DMS79 (cell line): ENCODE measurements around the gene IL4R.

ENCODE experiments used
- DNase-seq: peaks from one replicate; lab custom pipeline; 2025; lab: John Stamatoyannopoulos, UW

IL4R gene

DNA sequence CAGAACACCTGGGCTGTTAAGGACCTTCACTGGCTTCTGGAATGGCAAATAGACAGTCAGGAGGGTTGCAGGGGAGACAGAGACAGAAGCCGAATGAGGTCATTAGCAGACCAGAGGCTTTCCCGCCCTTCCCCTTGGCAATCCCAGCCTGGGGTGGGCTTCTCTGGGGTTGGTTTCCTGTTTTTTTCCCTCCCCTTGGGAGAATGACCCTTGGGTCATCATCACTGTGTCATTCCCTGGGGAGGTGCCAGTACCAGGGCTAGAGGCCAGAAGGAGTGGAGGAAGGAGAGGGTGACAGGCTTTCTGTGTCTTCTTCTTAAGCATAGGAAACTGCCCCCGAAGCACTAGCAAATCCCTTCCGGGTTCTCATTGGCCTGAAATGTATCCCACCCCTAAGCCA lies 45.3 kb downstream of the IL4R start:
- DNase-seq = no peak

DNA sequence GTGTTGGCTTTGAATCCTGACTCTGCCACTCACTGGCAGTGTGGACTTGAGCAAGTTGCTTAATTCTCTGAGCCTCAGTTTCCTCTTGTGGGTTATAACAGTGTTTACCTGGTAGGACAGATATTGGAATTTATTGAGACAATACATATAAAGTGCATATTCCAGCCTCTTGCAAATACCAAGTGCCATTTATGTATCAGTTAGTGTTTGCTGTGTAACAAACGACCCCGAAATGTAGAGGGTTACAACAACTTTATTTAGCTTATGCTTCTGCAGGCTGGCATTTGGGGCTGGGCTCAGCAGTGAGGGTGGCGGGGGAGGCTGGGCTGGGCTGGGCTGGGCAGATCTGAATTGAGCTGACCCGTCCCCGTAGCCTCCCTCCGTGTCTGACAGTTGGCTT lies 45.8 kb downstream of the IL4R start:
- no peak for DNase-seq

DNA sequence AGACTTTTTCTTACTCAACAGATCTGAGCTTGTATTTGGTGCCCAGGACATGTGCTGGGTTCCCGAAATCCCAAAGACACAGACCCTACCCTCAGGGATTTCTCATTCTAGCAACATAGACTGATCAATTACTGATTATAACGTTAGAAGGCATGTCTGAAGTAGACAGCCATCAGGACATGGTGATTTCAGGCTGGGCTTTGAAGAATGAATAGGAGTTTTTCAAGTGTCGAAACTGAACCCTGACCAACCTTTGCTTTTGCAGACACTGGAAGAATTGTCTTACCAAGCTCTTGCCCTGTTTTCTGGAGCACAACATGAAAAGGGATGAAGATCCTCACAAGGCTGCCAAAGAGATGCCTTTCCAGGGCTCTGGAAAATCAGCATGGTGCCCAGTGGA lies 48.2 kb downstream of the IL4R start:
- DNase-seq = no peak

DNA sequence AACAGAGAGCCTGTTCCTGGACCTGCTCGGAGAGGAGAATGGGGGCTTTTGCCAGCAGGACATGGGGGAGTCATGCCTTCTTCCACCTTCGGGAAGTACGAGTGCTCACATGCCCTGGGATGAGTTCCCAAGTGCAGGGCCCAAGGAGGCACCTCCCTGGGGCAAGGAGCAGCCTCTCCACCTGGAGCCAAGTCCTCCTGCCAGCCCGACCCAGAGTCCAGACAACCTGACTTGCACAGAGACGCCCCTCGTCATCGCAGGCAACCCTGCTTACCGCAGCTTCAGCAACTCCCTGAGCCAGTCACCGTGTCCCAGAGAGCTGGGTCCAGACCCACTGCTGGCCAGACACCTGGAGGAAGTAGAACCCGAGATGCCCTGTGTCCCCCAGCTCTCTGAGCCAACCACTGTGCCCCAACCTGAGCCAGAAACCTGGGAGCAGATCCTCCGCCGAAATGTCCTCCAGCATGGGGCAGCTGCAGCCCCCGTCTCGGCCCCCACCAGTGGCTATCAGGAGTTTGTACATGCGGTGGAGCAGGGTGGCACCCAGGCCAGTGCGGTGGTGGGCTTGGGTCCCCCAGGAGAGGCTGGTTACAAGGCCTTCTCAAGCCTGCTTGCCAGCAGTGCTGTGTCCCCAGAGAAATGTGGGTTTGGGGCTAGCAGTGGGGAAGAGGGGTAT lies 48.9 kb downstream of the IL4R start:
- no peak for DNase-seq

DNA sequence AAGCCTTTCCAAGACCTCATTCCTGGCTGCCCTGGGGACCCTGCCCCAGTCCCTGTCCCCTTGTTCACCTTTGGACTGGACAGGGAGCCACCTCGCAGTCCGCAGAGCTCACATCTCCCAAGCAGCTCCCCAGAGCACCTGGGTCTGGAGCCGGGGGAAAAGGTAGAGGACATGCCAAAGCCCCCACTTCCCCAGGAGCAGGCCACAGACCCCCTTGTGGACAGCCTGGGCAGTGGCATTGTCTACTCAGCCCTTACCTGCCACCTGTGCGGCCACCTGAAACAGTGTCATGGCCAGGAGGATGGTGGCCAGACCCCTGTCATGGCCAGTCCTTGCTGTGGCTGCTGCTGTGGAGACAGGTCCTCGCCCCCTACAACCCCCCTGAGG lies 49.5 kb downstream of the IL4R start:
- DNase-seq = no peak

DNA sequence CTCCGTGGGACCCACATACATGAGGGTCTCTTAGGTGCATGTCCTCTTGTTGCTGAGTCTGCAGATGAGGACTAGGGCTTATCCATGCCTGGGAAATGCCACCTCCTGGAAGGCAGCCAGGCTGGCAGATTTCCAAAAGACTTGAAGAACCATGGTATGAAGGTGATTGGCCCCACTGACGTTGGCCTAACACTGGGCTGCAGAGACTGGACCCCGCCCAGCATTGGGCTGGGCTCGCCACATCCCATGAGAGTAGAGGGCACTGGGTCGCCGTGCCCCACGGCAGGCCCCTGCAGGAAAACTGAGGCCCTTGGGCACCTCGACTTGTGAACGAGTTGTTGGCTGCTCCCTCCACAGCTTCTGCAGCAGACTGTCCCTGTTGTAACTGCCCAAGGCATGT lies 50.0 kb downstream of the IL4R start:
- DNase-seq = no peak

DNA sequence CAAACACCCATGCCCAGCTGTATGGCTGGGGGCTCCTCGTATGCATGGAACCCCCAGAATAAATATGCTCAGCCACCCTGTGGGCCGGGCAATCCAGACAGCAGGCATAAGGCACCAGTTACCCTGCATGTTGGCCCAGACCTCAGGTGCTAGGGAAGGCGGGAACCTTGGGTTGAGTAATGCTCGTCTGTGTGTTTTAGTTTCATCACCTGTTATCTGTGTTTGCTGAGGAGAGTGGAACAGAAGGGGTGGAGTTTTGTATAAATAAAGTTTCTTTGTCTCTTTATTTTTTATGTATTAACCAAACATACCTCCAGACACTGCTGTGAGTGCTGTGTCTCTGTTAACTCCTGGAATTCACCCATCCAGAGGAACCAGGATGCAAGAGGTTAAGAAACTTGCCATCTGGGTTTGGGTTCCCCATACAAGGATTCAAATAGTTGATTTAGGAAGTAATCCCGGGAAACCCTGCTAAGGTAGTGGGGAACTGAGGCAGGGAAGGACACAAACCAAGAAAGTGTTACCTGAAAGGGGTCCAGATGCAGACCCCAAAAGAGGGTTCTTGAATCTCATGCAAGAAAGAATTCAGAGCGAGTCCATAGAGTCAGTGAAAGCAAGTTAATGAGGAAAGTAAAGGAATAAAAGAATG lies 50.8 kb downstream of the IL4R start:
- no peak for DNase-seq

DNA sequence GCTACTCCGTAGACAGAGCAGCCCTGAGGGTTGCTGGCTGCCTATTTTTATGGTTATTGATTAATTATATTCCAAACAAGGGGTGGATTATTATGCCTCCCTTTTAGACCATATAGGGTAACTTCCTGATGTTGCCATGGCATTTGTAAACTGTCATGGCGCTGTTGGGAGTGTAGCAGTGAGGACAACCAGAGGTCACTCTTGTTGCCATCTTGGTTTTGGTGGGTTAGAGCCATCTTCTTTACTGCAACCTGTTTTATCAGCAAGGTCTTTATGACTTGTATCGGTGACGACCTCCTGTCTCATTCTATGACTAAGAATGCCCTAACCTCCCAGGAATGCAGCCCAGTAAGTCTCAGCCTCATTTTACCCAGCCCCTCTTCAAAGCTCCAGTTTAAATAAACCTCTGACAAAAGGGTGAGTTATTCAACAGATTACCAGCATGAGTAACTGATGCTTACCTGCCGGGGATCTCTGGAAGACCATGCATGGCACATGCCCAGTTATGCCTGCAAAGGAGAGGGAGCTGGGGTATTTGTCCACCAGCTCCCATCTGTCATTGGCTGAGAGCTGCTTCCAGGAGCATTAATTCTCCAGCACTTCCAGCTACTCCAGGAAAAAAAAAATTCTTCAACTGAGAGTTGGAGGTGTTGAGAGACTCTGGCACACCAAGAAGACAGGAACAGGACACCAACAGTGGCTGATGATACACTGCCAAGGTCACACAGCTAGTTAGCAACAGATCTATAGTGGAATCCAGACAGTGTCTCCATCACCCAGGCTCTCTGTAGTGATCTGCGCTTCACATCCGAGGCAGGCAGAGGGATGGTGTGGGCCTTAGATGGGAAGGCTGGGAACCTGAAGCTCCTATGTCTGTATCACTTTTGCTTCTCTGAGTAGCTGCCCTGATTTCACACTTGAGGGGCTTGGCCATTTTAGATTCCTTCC lies 51.6 kb downstream of the IL4R start:
- no peak for DNase-seq

DNA sequence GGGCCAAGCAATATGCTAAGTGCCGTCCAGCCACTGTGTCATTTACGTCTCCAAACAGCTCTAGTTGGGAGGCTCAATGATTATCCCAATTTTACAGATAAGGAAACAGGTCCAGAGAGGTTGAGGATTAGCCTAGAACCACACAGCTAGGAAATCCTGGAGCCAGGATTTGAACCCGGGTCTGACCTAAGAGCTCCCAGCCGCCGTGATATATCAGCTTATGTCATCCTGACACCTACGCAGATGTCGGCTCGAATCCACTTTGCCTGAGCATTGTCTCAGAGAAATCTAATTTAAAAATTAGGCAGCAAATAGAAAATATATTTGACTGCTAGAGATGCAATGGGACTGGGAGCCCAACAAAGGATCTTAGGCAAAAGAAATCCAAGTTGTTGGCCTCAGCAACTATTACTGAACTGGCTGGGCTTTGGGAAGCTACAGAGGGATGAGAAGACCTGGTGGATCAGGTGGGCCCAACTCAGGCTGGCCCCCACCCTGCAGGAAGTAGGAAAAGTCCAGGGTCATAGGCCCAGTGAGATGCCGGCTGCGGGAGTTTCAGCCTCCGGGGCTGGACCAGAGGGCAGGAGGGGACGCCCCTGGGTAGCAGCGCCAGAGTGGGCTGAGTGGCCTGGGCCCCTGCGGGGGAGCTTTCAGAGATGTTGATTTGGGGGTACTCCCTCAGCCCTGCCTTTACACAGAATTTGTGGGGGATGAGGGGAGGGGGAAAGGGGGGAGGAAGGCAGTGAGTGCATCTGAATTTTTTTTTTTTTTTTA lies 53.1 kb downstream of the IL4R start:
- no peak for DNase-seq

DNA sequence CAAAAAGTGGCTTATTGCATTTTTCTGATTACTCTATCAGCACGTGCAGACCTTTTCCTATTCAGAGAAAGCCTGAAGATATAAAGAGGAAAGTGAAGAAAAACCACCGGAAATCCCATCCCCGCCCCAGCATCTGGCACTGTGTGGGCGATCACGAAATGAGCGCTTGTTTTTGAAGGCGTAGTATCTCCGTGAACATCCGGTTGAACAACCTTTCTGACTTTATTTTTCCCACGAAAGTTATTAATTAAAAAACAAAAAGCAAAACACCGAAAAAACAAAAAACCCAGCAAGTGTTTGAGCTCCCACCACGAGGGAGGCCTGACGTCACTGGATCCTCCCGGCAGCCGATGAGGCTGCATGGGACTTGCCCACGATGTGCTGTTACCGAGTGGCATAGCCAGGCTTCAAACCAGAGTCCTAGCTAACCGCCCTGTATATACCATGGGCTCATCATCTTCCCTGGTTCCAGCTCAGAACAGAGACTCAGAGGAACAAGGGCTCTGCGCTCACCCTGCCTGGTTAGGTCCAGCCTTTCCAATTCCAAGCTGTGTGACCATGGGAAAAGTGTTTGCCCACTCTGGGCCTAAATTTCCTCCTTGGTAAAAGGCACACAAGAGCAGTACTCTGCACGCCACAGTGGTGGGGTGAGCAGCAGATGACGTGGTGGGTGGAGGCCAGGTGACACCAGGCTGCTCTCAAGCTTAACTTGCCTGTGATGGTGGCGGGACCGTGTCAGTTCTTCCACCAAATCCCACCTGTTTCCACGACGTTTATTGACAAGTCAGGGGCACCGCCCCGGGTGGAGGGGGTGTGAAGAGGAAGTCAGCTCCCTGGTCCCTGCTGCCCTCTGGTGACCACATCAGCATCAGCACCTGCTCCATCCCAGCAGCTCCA lies 53.9 kb downstream of the IL4R start:
- DNase-seq = no peak

DNA sequence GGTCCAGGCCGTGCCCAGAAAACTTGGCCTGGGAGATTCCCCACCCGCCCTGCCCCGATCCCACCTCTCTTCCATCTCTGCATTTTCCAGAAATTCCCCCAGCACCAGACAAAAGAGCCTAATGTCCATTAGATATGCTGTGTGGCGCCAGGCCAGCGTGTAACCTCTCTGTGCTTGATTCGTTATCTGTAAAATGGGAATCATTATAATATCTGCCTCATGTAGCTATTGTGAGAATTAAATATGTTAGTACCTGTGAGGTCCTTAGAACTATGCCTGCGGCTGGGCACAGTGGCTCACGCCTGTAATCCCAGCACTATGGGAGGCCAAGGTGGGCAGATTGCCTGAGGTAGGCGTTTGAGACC lies 54.6 kb downstream of the IL4R start:
- DNase-seq = no peak

DNA sequence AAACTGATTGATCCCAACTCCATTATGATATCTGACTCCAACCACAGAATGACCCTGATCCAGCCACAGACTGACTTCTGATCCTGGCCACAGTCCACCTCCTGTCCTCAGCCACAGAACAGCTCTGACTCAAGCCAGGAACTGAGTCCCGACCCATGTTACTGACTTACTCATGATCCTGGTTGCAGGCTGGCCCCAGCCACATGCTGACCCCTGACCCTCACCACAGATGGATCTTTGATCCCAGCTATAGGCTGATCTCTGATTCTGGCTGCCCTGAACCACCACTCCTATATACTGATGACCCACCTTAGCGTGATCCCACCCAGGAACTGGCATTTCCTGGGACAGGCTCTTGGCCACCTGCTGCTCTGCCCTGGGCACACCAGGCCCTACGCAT lies 56.0 kb downstream of the IL4R start:
- DNase-seq = no peak

DNA sequence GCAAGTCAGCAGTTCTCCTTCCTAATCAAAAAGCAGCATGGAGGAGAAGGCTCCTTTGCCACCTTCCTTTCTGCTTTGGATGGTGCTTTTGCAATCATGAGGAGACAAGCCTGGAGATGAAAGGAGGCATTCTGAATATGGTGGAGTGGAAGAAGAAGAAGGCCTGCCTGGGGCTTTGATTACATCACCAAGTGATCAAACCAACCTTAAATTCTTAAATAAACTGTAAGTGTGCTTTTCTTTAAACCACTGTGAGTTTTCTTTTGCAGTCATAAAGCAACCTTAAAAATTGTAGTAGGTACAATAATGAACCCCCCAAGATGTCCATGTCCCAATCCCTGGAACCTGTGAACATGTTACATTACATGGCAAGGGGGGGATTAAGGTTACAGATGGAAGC lies 56.5 kb downstream of the IL4R start:
- DNase-seq = no peak

DNA sequence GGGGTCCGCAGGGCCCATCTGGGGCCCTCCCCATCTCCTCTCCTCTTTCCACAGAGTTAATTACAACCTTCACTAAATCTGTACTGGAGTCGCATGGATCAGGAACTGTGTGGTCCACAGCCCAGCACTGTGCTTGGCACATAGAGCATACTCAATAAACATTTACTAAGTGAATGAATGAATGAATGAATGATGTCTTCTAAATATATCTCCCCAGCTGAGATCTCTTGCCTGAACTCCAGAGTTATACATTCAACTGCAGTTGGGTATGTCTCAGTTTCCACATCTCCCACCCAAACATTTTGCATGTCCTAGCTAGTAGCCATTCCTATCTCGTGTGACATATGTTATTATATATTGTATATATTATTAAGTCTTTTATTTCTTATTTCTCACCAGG lies 59.5 kb downstream of the IL4R start:
- no peak for DNase-seq

DNA sequence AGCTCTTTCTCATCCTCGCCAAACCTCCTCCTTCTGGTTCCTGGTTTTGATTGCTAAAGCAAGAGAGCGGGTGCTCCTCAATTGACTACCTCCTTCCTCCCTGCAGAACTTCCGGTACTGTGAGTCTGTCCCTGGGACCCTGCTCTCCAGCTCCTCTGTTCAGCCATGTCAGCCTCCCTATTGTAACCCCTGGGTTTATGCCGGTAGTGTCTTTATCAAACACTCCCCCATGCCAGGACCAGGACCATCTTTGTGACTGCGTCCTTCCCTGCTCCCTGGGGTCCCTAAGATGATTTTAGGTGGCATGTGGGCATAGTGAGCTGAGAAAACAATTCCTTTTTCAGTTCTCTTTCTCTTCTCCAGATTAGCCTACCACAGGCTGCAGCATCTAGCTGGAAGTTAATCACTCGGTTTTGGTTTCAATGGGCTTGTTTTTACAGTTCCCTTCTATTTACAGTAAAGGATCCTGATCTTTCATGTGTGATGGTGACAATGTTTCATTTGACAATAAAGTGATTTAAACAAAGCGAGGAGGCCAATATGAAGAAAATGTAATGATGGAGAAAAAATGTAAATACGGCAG lies 60.5 kb downstream of the IL4R start:
- DNase-seq = no peak

DNA sequence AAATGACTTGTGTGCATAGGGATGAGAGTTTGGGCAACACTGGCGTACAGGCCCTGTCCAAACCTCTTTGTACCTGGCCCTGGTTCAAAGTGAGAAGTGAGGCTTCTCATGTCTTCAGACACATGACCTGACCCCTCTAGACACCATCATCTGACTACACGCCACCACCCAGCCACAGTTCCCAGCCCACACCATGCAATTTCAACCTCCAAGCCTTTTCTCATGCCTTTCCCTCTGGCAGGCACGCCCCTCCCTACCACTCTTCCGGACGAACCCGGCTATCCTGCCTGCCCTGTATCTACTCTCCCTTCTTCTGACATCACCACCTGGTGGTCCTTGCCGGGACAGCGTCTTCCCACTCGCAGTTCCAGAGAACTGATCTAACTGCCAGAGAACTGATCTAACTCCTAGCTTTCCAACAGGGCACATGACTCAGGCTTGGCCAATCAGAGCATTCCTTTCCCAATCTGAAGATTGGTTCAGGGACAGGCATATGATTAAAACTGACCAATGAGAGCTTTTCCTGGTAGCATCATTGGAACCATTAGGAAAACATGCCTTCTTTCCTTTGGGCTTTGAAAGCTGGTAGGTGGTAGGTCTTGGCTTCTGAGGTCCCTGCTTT lies 61.1 kb downstream of the IL4R start:
- DNase-seq = no peak

DNA sequence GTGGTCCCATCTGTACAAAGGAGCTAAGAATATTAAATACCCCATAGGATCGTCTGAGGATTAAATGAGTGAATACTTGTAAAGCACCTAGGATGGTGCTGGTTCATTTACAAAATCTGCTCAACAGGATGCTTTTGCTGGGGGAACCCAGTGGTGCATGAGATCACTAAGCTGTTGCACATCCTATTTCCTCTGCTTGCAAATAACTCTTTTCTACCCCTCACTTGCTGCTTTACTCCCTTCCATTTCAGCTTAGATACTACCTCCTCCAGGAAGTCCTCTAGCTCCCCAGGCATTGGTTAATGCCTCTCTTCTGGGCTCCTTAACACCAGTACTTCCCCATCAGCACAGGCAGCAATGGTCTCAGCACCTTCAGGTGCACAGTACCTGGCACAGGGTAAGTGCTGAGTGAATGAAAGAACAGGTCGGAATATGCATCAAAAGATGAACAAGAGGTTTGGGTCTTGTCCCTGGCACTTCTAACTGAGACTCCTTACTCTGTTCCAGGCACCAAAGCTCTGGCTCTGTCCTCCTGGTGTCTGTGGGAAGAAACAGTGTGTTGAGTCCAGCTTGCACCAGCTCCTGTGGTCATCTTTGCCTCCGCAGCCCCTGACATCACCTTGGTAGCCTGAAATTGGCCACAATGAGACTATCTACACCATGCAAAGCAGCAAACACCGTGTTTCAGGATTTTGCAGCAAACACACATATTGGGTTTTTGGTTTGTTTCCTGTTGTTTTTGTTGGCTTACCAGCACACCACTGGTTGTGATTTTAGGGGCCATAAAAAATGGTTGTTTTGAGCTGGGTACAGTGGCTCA lies 64.1 kb downstream of the IL4R start:
- no peak for DNase-seq

DNA sequence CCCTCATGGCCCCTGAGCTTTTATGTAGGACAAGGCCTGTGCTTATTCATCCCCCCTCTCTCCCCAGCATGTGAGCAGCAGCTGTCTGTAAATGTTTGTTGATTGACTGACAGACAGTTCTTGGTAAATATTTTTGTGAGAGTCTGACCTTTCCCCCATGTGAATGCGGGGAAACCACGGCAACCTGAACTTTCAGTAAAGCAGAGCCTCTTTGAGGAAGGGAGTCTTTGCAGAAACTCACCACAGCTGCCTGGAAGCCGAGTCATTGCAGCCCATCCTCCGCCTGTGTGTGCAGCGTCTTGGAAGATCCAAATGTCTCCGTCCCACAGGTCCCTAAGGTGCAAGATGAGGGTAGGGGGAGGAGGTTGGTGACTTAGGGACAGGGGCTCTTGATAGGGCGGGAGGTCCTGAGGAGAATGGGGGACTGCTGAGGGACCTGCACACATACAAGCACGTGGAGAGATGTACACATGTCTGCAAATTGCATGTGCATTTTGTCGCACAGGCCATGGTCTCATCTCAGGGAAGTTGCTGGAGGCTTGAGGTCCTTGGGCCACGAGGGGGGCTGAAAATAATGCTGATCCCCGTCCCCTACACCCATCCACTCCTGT lies 65.2 kb downstream of the IL4R start:
- no peak for DNase-seq

DNA sequence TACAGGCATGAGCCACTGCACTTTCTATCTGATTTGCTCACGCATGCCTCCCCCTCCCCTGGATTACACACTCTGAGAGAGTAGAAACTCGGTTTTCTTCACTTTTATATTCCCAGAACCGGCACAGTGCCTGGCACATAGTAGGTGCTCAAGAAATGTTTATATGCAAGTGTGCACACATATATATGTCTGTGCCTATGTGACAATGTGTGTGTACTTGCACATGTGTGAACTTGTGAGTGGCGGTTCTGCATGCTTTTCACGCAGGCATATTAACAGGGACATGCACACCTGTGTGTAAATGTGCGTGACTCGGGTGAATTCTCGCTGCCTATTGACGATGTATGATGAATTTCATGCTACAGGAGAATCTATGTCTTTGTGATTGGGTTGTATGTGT lies 66.1 kb downstream of the IL4R start:
- DNase-seq = no peak
